Astrocyte of the hippocampus (primary cell): ENCODE measurements around the gene SPIN2A.
"Not testable (repeated sequence)": the region's sequence is repeated elsewhere in the genome, so short reads cannot be mapped to it uniquely, and the experiment has no call there.

Experiments
- DNase-seq: peaks from one replicate; pipeline ENCODE4 v3.0.0; 2011; ENCODE audit warnings: low read depth, low spot score

SPIN2A gene

GRCh38 chrX:57137073-57137472 is at the start of gene SPIN2A:
Gene SPIN2A, minus strand, starts transcription at chrX:57137397. Its CDS starts 800 bp downstream, at chrX:57136597.
- DNase-seq: peak; percentile 23

- DNase-seq: no peak
Observed at GRCh38 chrX:57178605-57179004, 41.4 kb upstream of the SPIN2A start.

- no peak for DNase-seq
Observed at GRCh38 chrX:57177070-57177469, 39.9 kb upstream of the SPIN2A start.

GRCh38 chrX:57172544-57172943 is 35.3 kb upstream of the SPIN2A start:
- DNase-seq: peak; percentile 6

- DNase-seq: peak; percentile 39
Observed at GRCh38 chrX:57156397-57157049, 19.3 kb upstream of the SPIN2A start.

GRCh38 chrX:57155171-57155570 is 18.0 kb upstream of the SPIN2A start:
- DNase-seq: no peak

GRCh38 chrX:57152222-57152621 is 15.0 kb upstream of the SPIN2A start:
- DNase-seq: not testable (repeated sequence)

GRCh38 chrX:57138674-57139073 is 1.5 kb upstream of the SPIN2A start:
- DNase-seq: no peak

GRCh38 chrX:57137501-57137900 is 304 bp upstream of the SPIN2A start:
- peak; percentile 4 for DNase-seq

- not testable (repeated sequence) for DNase-seq
Observed at GRCh38 chrX:57136589-57136988, 608 bp downstream of the SPIN2A start.

- DNase-seq: no peak
Observed at GRCh38 chrX:57135287-57135686, 1.9 kb downstream of the SPIN2A start.

GRCh38 chrX:57134702-57135101 is 2.5 kb downstream of the SPIN2A start:
- DNase-seq: no peak

- DNase-seq: no peak
Observed at GRCh38 chrX:57133706-57134105, 3.5 kb downstream of the SPIN2A start.

GRCh38 chrX:57133284-57133683 is 3.9 kb downstream of the SPIN2A start:
- DNase-seq: not testable (repeated sequence)

- no peak for DNase-seq
Observed at GRCh38 chrX:57132046-57132445, 5.2 kb downstream of the SPIN2A start.

GRCh38 chrX:57121816-57122215 is 15.4 kb downstream of the SPIN2A start:
- no peak for DNase-seq

GRCh38 chrX:57121162-57121755 is 15.9 kb downstream of the SPIN2A start, which contains the start of gene SPIN2B:
Gene SPIN2B, minus strand, starts transcription at chrX:57121548.
- peak; percentile 87 for DNase-seq

- peak; percentile 20 for DNase-seq
Observed at GRCh38 chrX:57120619-57121161, 16.5 kb downstream of the SPIN2A start.

- no peak for DNase-seq
Observed at GRCh38 chrX:57119416-57119815, 17.8 kb downstream of the SPIN2A start.

GRCh38 chrX:57117566-57117965 is 19.6 kb downstream of the SPIN2A start:
- DNase-seq: not testable (repeated sequence)

- DNase-seq: no peak
Observed at GRCh38 chrX:57104921-57105398, 32.2 kb downstream of the SPIN2A start.

GRCh38 chrX:57104406-57104805 is 32.8 kb downstream of the SPIN2A start:
- DNase-seq: no peak

- no peak for DNase-seq
Observed at GRCh38 chrX:57103489-57103888, 33.7 kb downstream of the SPIN2A start.
